H9 (cell line): ENCODE results near the gene MRAS. TPM values are rescaled to one million over a fixed set of nuclear protein-coding genes. Genes with fewer than 3 reads are reported as not detected.

Experiments used
- DNase-seq: peaks from one replicate; pipeline ENCODE4 v3.0.0-alpha.2; 2017
- H2AFZ ChIP-seq: one replicate; pipeline ENCODE4 v1.6.1; 2013; ENCODE audit warnings: mild to moderate bottlenecking, low read length, control low read depth, moderate library complexity
- H2AK5ac ChIP-seq: 2 replicates; pipeline ENCODE4 v1.6.1; 2013; ENCODE audit warnings: low read length, control low read depth, mixed read lengths; ENCODE audit not compliant: insufficient read length
- H2BK120ac ChIP-seq: one replicate; pipeline ENCODE4 v1.6.1; 2013; ENCODE audit warnings: low read depth, mild to moderate bottlenecking, low read length, control low read depth, inconsistent platforms; ENCODE audit not compliant: poor library complexity, severe bottlenecking
- H2BK12ac ChIP-seq: 2 replicates; pipeline ENCODE4 v1.6.1; 2013; ENCODE audit warnings: low read length, control low read depth, mixed read lengths, low read depth; ENCODE audit not compliant: insufficient read length
- H2BK15ac ChIP-seq: 2 replicates; pipeline ENCODE4 v1.6.1; 2013; ENCODE audit warnings: low read depth, low read length, control low read depth
- H2BK20ac ChIP-seq: one replicate; pipeline ENCODE4 v1.6.1; 2013; ENCODE audit warnings: low read depth, mild to moderate bottlenecking, low read length, control low read depth, inconsistent platforms; ENCODE audit not compliant: poor library complexity, severe bottlenecking
- H2BK5ac ChIP-seq: 2 replicates; pipeline ENCODE4 v1.6.1; 2013; ENCODE audit warnings: low read length, control low read depth, mixed read lengths; ENCODE audit not compliant: insufficient read length
- H3K14ac ChIP-seq: 2 replicates; pipeline ENCODE4 v1.6.1; 2013; ENCODE audit warnings: low read length, control low read depth; ENCODE audit not compliant: insufficient read depth
- H3K18ac ChIP-seq: 2 replicates; pipeline ENCODE4 v1.6.1; 2013; ENCODE audit warnings: low read depth, mild to moderate bottlenecking, mixed read lengths, low read length, control low read depth; ENCODE audit not compliant: insufficient read length
- H3K23ac ChIP-seq: 2 replicates; pipeline ENCODE4 v1.6.1; 2013; ENCODE audit warnings: low read length, control low read depth, mixed read lengths, low read depth; ENCODE audit not compliant: insufficient read length
- H3K23me2 ChIP-seq: 2 replicates; pipeline ENCODE4 v1.6.1; 2013; ENCODE audit warnings: low read depth, mild to moderate bottlenecking, mixed read lengths, low read length, control low read depth; ENCODE audit not compliant: insufficient read length, poor library complexity, severe bottlenecking
- H3K27ac ChIP-seq: 2 replicates; pipeline ENCODE4 v1.5.1; 2013; ENCODE audit warnings: low read length, control low read depth, mixed read lengths, low read depth; ENCODE audit not compliant: insufficient read length
- H3K27me3 ChIP-seq: 2 replicates; pipeline ENCODE4 v1.6.1; 2013; ENCODE audit warnings: low read length, control low read depth, inconsistent platforms; ENCODE audit not compliant: insufficient read depth
- H3K4ac ChIP-seq: 2 replicates; pipeline ENCODE4 v1.6.1; 2013; ENCODE audit warnings: low read depth, mild to moderate bottlenecking, control low read depth, inconsistent platforms, low read length, moderate library complexity
- H3K4me1 ChIP-seq: 2 replicates; pipeline ENCODE4 v1.6.1; 2013; ENCODE audit warnings: low read length, control low read depth, inconsistent platforms; ENCODE audit not compliant: insufficient read depth
- H3K4me2 ChIP-seq: 2 replicates; pipeline ENCODE4 v1.6.1; 2013; ENCODE audit warnings: low read length, control low read depth, mixed read lengths; ENCODE audit not compliant: insufficient read length, insufficient read depth
- H3K56ac ChIP-seq: 2 replicates; pipeline ENCODE4 v1.6.1; 2013; ENCODE audit warnings: low read depth, mild to moderate bottlenecking, mixed read lengths, low read length, control low read depth; ENCODE audit not compliant: insufficient read length
- H3K79me1 ChIP-seq: 2 replicates; pipeline ENCODE4 v1.6.1; 2013; ENCODE audit warnings: low read depth, mild to moderate bottlenecking, moderate library complexity, low read length, control low read depth, inconsistent platforms; ENCODE audit not compliant: insufficient read depth, poor library complexity, severe bottlenecking
- H3K79me2 ChIP-seq: 2 replicates; pipeline ENCODE4 v1.6.1; 2013; ENCODE audit warnings: low read length, control low read depth, inconsistent platforms; ENCODE audit not compliant: insufficient read depth
- H3K9ac ChIP-seq: 2 replicates; pipeline ENCODE4 v1.6.1; 2013; ENCODE audit warnings: low read length, control low read depth, mixed read lengths; ENCODE audit not compliant: insufficient read length; ENCODE audit errors: extremely low read depth
- H3K9me3 ChIP-seq: one replicate; pipeline ENCODE4 v1.6.1; 2013; ENCODE audit warnings: low read depth, low read length, inconsistent platforms; ENCODE audit not compliant: control insufficient read depth
- H3T11ph ChIP-seq: one replicate; pipeline ENCODE4 v1.6.1; 2013; ENCODE audit warnings: mild to moderate bottlenecking, low read length, control low read depth, inconsistent platforms
- H4K20me1 ChIP-seq: one replicate; pipeline ENCODE4 v1.6.1; 2013; ENCODE audit not compliant: control insufficient read depth, insufficient read length, insufficient read depth
- H4K5ac ChIP-seq: 2 replicates; pipeline ENCODE4 v1.6.1; 2013; ENCODE audit warnings: low read depth, mild to moderate bottlenecking, mixed read lengths, low read length, control low read depth; ENCODE audit not compliant: insufficient read length
- H4K8ac ChIP-seq: replicated peaks from 2 replicates; pipeline ENCODE4 v1.6.1; 2013; ENCODE audit warnings: low read length, control low read depth, mixed read lengths, low read depth; ENCODE audit not compliant: insufficient read length
- H4K91ac ChIP-seq: 2 replicates; pipeline ENCODE4 v1.6.1; 2013; ENCODE audit warnings: low read depth, mild to moderate bottlenecking, moderate library complexity, mixed read lengths, low read length, control low read depth; ENCODE audit not compliant: insufficient read length
- H3K27ac Mint-ChIP-seq, 3 experiments: 2 replicates in 2 of 3; 3 replicates in 1 of 3; pipeline ENCODE4 v1.8.0; 2020 to 2021; ENCODE audit warnings: mixed read lengths in 3 of 3, mild to moderate bottlenecking in 1 of 3, moderate library complexity in 1 of 3
- H3K27me3 Mint-ChIP-seq: 2 replicates; pipeline ENCODE4 v1.8.0; 2021; ENCODE audit warnings: low read depth, mild to moderate bottlenecking, moderate library complexity, mixed read lengths
- H3K36me3 Mint-ChIP-seq, 3 experiments: 2 replicates in 2 of 3; 3 replicates in 1 of 3; pipeline ENCODE4 v1.8.0; 2020 to 2021; ENCODE audit warnings: low read depth in 3 of 3, mixed read lengths in 3 of 3; ENCODE audit not compliant: insufficient read depth in 1 of 3
- H3K4me1 Mint-ChIP-seq, 2 experiments: 2 replicates each; pipeline ENCODE4 v1.8.0; 2020; ENCODE audit warnings: mixed read lengths in 2 of 2
- H3K4me3 Mint-ChIP-seq, 2 experiments: 2 replicates in 1 of 2; 3 replicates in 1 of 2; pipeline ENCODE4 v1.8.0; 2020 to 2021; ENCODE audit warnings: mild to moderate bottlenecking in 2 of 2, mixed read lengths in 2 of 2, moderate library complexity in 1 of 2
- H3K9me3 Mint-ChIP-seq, 2 experiments: 2 replicates in 1 of 2; 3 replicates in 1 of 2; pipeline ENCODE4 v1.8.0; 2020; ENCODE audit warnings: mild to moderate bottlenecking in 2 of 2, mixed read lengths in 2 of 2, moderate library complexity in 1 of 2
- total RNA-seq: library from RNA; stranded (reverse); gene quantifications from 2 replicates; pipeline ENCODE4 v1.2.1, GENCODE V29; 2021
- TF ChIP-seq, protein P1 (sequence below): fragments of 200-600 bp; sonication (generic); conservative IDR thresholded peaks from 3 replicates; pipeline ENCODE4 v1.8.0; 2021; ENCODE audit warnings: antibody characterized with exemption, mild to moderate bottlenecking

Gene MRAS
- total RNA-seq, 1 experiment from 2014 or later, result 10.9 TPM

- H3K27me3 Mint-ChIP-seq, result peaks cover 23% of the 10 kb centered on the region
- no peak for DNase-seq
- no peak overlapping the region for H3K18ac ChIP-seq
- H3K79me2 ChIP-seq, result no peaks in the 10 kb centered on the region
- H3T11ph ChIP-seq, result no peak overlapping the region
- H3K4ac ChIP-seq, result no peak overlapping the region
- no peak overlapping the region for H3K23ac ChIP-seq
- no peak overlapping the region for H2BK12ac ChIP-seq
- no peak overlapping the region for H3K14ac ChIP-seq
- no peak overlapping the region for H3K4me3 Mint-ChIP-seq
- H3K79me1 ChIP-seq, result no peaks in the 10 kb centered on the region
- no peak overlapping the region for H4K91ac ChIP-seq
- no peak overlapping the region for H2BK15ac ChIP-seq
- H4K5ac ChIP-seq, result no peak overlapping the region
- no peaks in the 10 kb centered on the region for H4K20me1 ChIP-seq
- H2BK120ac ChIP-seq, result no peak overlapping the region
- H4K8ac ChIP-seq, result no peak overlapping the region
- no peak overlapping the region for H3K9ac ChIP-seq
- no peak overlapping the region for H2AFZ ChIP-seq
- H3K9me3 Mint-ChIP-seq, result peaks cover 0 to 2% of the 10 kb centered on the region in 2 experiments; a peak in 2 of 5 replicates
- no peak overlapping the region for H2BK20ac ChIP-seq
- TF ChIP-seq, protein P1, sequence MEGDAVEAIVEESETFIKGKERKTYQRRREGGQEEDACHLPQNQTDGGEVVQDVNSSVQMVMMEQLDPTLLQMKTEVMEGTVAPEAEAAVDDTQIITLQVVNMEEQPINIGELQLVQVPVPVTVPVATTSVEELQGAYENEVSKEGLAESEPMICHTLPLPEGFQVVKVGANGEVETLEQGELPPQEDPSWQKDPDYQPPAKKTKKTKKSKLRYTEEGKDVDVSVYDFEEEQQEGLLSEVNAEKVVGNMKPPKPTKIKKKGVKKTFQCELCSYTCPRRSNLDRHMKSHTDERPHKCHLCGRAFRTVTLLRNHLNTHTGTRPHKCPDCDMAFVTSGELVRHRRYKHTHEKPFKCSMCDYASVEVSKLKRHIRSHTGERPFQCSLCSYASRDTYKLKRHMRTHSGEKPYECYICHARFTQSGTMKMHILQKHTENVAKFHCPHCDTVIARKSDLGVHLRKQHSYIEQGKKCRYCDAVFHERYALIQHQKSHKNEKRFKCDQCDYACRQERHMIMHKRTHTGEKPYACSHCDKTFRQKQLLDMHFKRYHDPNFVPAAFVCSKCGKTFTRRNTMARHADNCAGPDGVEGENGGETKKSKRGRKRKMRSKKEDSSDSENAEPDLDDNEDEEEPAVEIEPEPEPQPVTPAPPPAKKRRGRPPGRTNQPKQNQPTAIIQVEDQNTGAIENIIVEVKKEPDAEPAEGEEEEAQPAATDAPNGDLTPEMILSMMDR, result no peak
- H3K36me3 Mint-ChIP-seq, result no peaks in the 10 kb centered on the region; a peak in 1 of 7 replicates
- no peak overlapping the region for H2AK5ac ChIP-seq
- H3K9me3 ChIP-seq, result no peaks in the 10 kb centered on the region
- H3K4me2 ChIP-seq, result no peak overlapping the region
- H3K4me1 ChIP-seq, result no peaks in the 10 kb centered on the region
- no peaks in the 10 kb centered on the region for H3K27me3 ChIP-seq
- no peak overlapping the region for H2BK5ac ChIP-seq
- H3K4me1 Mint-ChIP-seq, result peaks cover 16 to 17% of the 10 kb centered on the region in 2 experiments
- no peak overlapping the region for H3K27ac Mint-ChIP-seq
- no peak overlapping the region for H3K27ac ChIP-seq
- peaks cover 9% of the 10 kb centered on the region for H3K23me2 ChIP-seq
- H3K56ac ChIP-seq, result no peak overlapping the region
Observed at GRCh38 chr3:138351151-138351550, 2.8 kb downstream of the MRAS start.
